Measurements from ENCODE around the gene EPB41L1. TPM values are rescaled to one million over a fixed set of nuclear protein-coding genes. Genes with fewer than 3 reads are reported as not detected.

Gene EPB41L1
- total RNA-seq, 2 experiments from 2014 or later, result 1.0 to 2.2 TPM

GRCh38 chr20:36214684-36215256 is 60.2 kb downstream of the EPB41L1 start:
- Mint-ChIP-seq H3K9me3 (no peaks in the 10 kb centered on the region), H3K4me3 (no peak overlapping the region), H3K4me1 (ENCODE audit: low read depth) (no peaks in the 10 kb centered on the region), H3K27me3 (no peaks in the 10 kb centered on the region), H3K27ac (no peak overlapping the region), H3K36me3 (ENCODE audit: low read depth) (no peaks in the 10 kb centered on the region)
- CTCF ChIA-PET, result interaction anchor here (1.0 to 2.5 kb wide), 4 partner anchors 13 to 225 kb away, joined by 3 to 12 read pairs (median 6); no protein-coding TSS in a partner anchor
- intact Hi-C loops (cut with micrococcal nuclease), result no loop called here
- ATAC-seq (peak; percentile 71), DNase-seq (peak; percentile 22)
- POLR2A ChIA-PET, result no interaction called here
- TF ChIP-seq CTCF (IDR thresholded peaks at IDR 0.05), result peak; percentile 62

- ChIA-PET CTCF (interaction anchor here (0.6 to 2.5 kb wide), 7 partner anchors 10 to 225 kb away, joined by 3 to 10 read pairs (median 4); no protein-coding TSS in a partner anchor), POLR2A (no interaction called here)
- H3K9me3 Mint-ChIP-seq, result no peaks in the 10 kb centered on the region
- no peaks in the 10 kb centered on the region for H3K4me1 Mint-ChIP-seq (ENCODE audit: low read depth)
- no peaks in the 10 kb centered on the region for H3K36me3 Mint-ChIP-seq (ENCODE audit: low read depth)
- ATAC-seq, result no peak
- H3K4me3 Mint-ChIP-seq, result no peak overlapping the region
- TF ChIP-seq CTCF (IDR thresholded peaks at IDR 0.05), result no peak
- H3K27ac Mint-ChIP-seq, result no peak overlapping the region
- no peaks in the 10 kb centered on the region for H3K27me3 Mint-ChIP-seq
- no peak for DNase-seq
- intact Hi-C loops (cut with micrococcal nuclease), result no loop called here
Measured at GRCh38 chr20:36215778-36216177, 61.2 kb downstream of the EPB41L1 start.

- H3K36me3 Mint-ChIP-seq (ENCODE audit: low read depth), result no peaks in the 10 kb centered on the region
- ChIA-PET POLR2A (no interaction called here), CTCF (interaction anchor here (0.6 to 2.5 kb wide), 9 partner anchors 10 to 224 kb away, joined by 3 to 10 read pairs (median 4); no protein-coding TSS in a partner anchor)
- ATAC-seq (no peak), DNase-seq (no peak)
- no peaks in the 10 kb centered on the region for H3K27me3 Mint-ChIP-seq
- intact Hi-C loops (cut with micrococcal nuclease), result no loop called here
- H3K4me3 Mint-ChIP-seq, result no peak overlapping the region
- no peak overlapping the region for H3K27ac Mint-ChIP-seq
- H3K9me3 Mint-ChIP-seq, result no peaks in the 10 kb centered on the region
- no peak for TF ChIP-seq CTCF (IDR thresholded peaks at IDR 0.05)
- no peaks in the 10 kb centered on the region for H3K4me1 Mint-ChIP-seq (ENCODE audit: low read depth)
Measured at GRCh38 chr20:36216314-36217025, 61.9 kb downstream of the EPB41L1 start.

- no peak for ATAC-seq
- no peak overlapping the region for H3K4me3 Mint-ChIP-seq
- H3K36me3 Mint-ChIP-seq (ENCODE audit: low read depth), result no peaks in the 10 kb centered on the region
- H3K27me3 Mint-ChIP-seq, result no peaks in the 10 kb centered on the region
- H3K4me1 Mint-ChIP-seq (ENCODE audit: low read depth), result no peaks in the 10 kb centered on the region
- CTCF ChIA-PET, result interaction anchor here (0.7 to 2.5 kb wide), 6 partner anchors 14 to 220 kb away, joined by 3 to 10 read pairs (median 8); no protein-coding TSS in a partner anchor
- TF ChIP-seq CTCF (IDR thresholded peaks at IDR 0.05), result no peak
- no peak overlapping the region for H3K27ac Mint-ChIP-seq
- DNase-seq, result no peak
- POLR2A ChIA-PET, result no interaction called here
- intact Hi-C loops (cut with micrococcal nuclease), result no loop called here
- no peaks in the 10 kb centered on the region for H3K9me3 Mint-ChIP-seq
Measured at GRCh38 chr20:36217226-36217625, 62.7 kb downstream of the EPB41L1 start.
